ENCODE results near the gene TLE6.
A peak's percentile ranks its signal among the peaks of the same experiment; 100 is the strongest.
"Not testable (repeated sequence)": the region's sequence is repeated elsewhere in the genome, so short reads cannot be mapped to it uniquely, and the experiment has no call there.

Gene TLE6

GRCh38 chr19:2977001-2977745 is at the start of gene TLE6:
TSS of gene TLE6 (plus strand) at chr19:2977564. CDS start at chr19:2978234, 670 bp downstream.
- DNase-seq (ENCODE audit: insufficient read length, low spot score): peak; percentile 97

GRCh38 chr19:2933490-2933910 is 43.9 kb upstream of the TLE6 start:
- FAIRE-seq (no peak), DNase-seq (ENCODE audit: insufficient read length, low spot score) (no peak)

More at GRCh38 chr19:2977001-2977745, at the start of gene TLE6:
- peak; percentile 49 for FAIRE-seq

GRCh38 chr19:2935863-2936262 is 41.5 kb upstream of the TLE6 start:
- not testable (repeated sequence) for DNase-seq (ENCODE audit: insufficient read length, low spot score); FAIRE-seq

- FAIRE-seq (no peak), DNase-seq (ENCODE audit: insufficient read length, low spot score) (no peak)
Observed at GRCh38 chr19:2942928-2943640, 34.3 kb upstream of the TLE6 start.

- no peak for DNase-seq (ENCODE audit: insufficient read length, low spot score)
- FAIRE-seq: no peak
Observed at GRCh38 chr19:2944403-2944774, 33.0 kb upstream of the TLE6 start.

GRCh38 chr19:2944775-2945574 is 32.4 kb upstream of the TLE6 start, which contains the start of gene ZNF77:
TSS of gene ZNF77 (minus strand) at chr19:2944971. CDS start at chr19:2944840, 131 bp downstream.
- FAIRE-seq: peak; percentile 83

GRCh38 chr19:2945575-2946184 is 31.7 kb upstream of the TLE6 start:
- no peak for DNase-seq (ENCODE audit: insufficient read length, low spot score)
- no peak for FAIRE-seq

More at GRCh38 chr19:2944775-2945574, 32.4 kb upstream of the TLE6 start, which contains the start of gene ZNF77:
- peak; percentile 99 for DNase-seq (ENCODE audit: insufficient read length, low spot score)

- FAIRE-seq (no peak), DNase-seq (ENCODE audit: insufficient read length, low spot score) (no peak)
Observed at GRCh38 chr19:2949939-2950285, 27.5 kb upstream of the TLE6 start.

GRCh38 chr19:2950286-2951124 is 26.9 kb upstream of the TLE6 start:
- peak; percentile 86 for FAIRE-seq

GRCh38 chr19:2952953-2953481 is 24.3 kb upstream of the TLE6 start:
- FAIRE-seq (no peak), DNase-seq (ENCODE audit: insufficient read length, low spot score) (no peak)

More at GRCh38 chr19:2950286-2951124, 26.9 kb upstream of the TLE6 start:
- peak; percentile 97 for DNase-seq (ENCODE audit: insufficient read length, low spot score)

GRCh38 chr19:2957160-2957559 is 20.2 kb upstream of the TLE6 start:
- FAIRE-seq: no peak
- DNase-seq (ENCODE audit: insufficient read length, low spot score): no peak

GRCh38 chr19:2960120-2960519 is 17.2 kb upstream of the TLE6 start:
- no peak for FAIRE-seq
- DNase-seq (ENCODE audit: insufficient read length, low spot score): no peak

GRCh38 chr19:2962018-2962670 is 15.2 kb upstream of the TLE6 start:
- FAIRE-seq: no peak
- peak; percentile 46 for DNase-seq (ENCODE audit: insufficient read length, low spot score)

GRCh38 chr19:2963122-2963521 is 14.2 kb upstream of the TLE6 start:
- FAIRE-seq: no peak

GRCh38 chr19:2963631-2964030 is 13.7 kb upstream of the TLE6 start:
- not testable (repeated sequence) for DNase-seq (ENCODE audit: insufficient read length, low spot score); FAIRE-seq

More at GRCh38 chr19:2963122-2963521, 14.2 kb upstream of the TLE6 start:
- no peak for DNase-seq (ENCODE audit: insufficient read length, low spot score)

- no peak for DNase-seq (ENCODE audit: insufficient read length, low spot score)
- FAIRE-seq: no peak
Observed at GRCh38 chr19:2964874-2965273, 12.5 kb upstream of the TLE6 start.

- FAIRE-seq (no peak), DNase-seq (ENCODE audit: insufficient read length, low spot score) (no peak)
Observed at GRCh38 chr19:2967972-2968371, 9.4 kb upstream of the TLE6 start.

- DNase-seq (ENCODE audit: insufficient read length, low spot score) (no peak), FAIRE-seq (no peak)
Observed at GRCh38 chr19:2969104-2969504, 8.3 kb upstream of the TLE6 start.
